GM20431 (cell line): ENCODE measurements around the gene STOX2.

ENCODE experiments used
- in situ Hi-C: fragments of 300-500 bp; cut with MseI, MboI; formaldehyde crosslinking; loops from one replicate; pipeline ENCODE4 v1.15.0; 2020; ENCODE audit warnings: low sequenced_read_pairs; ENCODE audit not compliant: unreplicated experiment

STOX2 gene

DNA sequence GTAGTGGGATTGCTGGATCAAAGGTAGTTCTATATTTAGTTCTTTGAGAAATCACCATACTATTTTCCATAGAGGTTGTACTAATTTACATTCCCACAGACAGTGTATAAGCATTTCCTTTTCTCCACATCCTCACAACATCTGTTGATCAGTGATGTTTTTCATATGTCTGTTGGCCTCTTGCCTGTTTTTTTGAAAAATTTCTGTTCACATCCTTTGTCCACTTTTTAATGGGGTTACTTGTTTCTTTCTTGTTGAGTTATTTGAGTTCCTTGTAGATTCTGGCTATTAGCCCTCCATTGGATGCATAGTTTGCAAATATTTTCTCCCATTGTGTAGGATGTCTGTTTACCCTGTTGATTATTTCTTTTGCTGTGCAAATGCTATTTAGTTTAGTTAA is 72.6 kb downstream of the STOX2 start:
- in situ Hi-C loops, result no loop called here

GRCh38 chr4:183984566-183984965 is 79.5 kb downstream of the STOX2 start:
- in situ Hi-C loops, result no loop called here

DNA sequence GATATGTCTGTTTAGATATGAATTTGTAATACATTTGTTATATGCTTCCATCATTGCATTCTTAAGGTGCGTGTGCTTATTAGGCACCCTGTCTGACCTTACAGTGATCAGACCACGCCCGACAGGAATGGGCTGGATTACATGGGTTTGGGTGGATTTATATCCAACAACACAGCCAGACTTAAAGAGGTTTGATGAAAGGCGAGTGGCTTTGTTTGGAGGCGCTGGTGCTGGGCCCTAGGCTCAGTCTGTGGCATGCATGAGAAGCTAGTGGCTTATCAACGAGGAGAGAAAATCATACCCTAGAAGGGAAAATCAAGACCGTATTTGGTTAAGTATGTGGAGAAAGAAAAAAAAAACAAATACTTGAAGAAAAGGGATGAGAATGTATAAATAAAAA is 80.7 kb downstream of the STOX2 start:
- in situ Hi-C loops, result no loop called here

DNA sequence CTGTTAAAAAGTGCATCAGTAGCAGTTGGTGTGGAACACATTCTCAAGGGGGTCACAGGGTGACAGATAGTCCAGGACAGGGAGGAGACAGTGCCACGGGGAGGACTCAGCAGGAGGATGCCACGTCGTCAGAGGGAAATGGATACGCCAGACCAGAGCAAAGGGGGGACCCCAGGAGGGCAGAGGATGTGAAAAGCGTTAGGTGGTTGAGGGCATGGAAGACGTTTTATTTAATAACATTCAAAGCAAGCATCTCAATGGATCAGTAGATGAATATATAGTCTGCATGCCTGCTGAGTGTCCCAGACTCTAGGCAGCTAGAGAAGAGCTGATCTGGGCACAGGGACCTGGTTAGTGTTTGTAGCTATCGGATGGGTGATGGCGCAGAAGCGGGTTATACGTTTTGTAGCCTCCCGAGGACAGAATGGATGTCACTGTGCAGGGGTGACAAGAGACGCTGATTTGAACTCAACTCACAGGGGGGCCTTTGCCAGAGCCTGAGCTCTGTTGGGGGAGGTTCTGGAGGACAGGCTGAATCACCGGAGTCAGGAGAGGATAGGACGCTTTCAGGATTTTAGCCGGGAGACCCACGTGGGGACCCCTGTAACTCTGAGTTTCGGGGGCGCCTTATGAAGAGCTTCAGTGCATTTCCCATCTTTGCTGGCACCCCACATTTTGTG is 81.3 kb downstream of the STOX2 start:
- in situ Hi-C loops, result no loop called here

GRCh38 chr4:183986971-183987946 is 82.2 kb downstream of the STOX2 start:
- in situ Hi-C loops, result no loop called here

DNA sequence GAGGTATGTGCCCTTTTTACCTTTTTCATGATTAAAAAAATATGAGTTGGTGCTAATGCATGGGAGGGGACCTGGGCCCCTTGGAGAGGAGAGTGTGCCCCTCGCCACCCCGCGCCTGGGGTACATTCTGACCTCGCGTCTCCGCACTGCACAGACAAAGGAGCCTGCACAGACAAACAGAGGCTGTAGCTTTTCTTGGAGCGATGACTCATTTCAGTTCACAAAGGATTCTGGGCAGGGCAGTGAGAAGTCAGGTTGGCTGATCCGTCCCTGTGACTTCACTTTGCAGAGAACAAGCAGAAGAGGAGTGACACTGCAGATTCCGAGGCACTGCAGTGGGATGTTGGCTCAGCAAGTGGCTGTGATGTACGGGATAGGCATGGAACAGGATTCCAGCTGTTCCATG is 82.9 kb downstream of the STOX2 start:
- in situ Hi-C loops, result no loop called here

- in situ Hi-C loops, result no loop called here
Observed at GRCh38 chr4:183988874-183989273, 83.8 kb downstream of the STOX2 start.

- in situ Hi-C loops, result no loop called here
Observed at GRCh38 chr4:183989461-183989860, 84.4 kb downstream of the STOX2 start.

GRCh38 chr4:183989931-183990330 is 84.8 kb downstream of the STOX2 start:
- in situ Hi-C loops, result no loop called here

GRCh38 chr4:183993676-183994075 is 88.6 kb downstream of the STOX2 start:
- in situ Hi-C loops, result no loop called here

DNA sequence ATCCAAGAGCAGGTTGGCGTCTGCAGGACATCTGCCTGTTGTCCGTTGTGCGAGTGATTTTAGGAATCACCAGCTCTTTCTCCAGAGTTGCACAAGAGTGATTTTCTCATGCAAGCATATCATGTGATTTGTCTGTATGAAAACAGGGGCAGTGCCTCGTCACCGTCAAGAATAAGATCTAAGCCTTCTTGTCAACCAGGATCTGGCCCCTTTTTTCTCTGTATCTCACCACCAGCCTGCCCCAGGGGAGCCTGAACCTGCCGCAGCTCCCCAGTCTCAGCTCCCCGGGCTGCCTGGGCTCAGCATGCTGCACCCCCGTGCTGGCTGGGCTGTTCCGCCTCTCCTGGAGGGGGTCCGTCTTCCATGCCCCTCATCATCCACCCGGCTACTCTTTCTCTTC is 90.5 kb downstream of the STOX2 start:
- in situ Hi-C loops, result no loop called here

- in situ Hi-C loops, result no loop called here
Observed at GRCh38 chr4:183996868-183997267, 91.8 kb downstream of the STOX2 start.

- in situ Hi-C loops, result no loop called here
Observed at GRCh38 chr4:183999435-183999834, 94.3 kb downstream of the STOX2 start.

- in situ Hi-C loops, result no loop called here
Observed at GRCh38 chr4:184000457-184001396, 95.6 kb downstream of the STOX2 start.

DNA sequence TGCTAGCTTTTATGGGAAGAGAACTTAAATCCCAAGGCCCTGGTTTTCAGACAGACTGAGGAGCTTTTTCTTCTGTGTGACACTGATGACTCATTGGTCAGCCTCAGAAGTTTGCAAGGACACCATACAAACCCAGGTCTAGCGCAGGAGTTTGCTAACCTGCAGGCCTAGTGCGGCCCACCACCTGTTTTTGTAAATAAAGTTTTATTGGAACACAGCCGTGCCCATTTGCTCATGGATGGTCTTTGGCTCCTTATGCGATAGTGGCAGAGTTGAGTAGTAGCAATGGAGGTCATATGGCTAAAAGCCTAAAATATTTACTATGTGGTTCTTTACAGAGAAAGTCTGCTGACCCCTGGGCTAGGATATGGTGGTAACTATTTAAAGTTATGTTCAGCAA is 98.3 kb downstream of the STOX2 start:
- in situ Hi-C loops, result no loop called here

- in situ Hi-C loops, result no loop called here
Observed at GRCh38 chr4:184007891-184008290, 102.8 kb downstream of the STOX2 start.

DNA sequence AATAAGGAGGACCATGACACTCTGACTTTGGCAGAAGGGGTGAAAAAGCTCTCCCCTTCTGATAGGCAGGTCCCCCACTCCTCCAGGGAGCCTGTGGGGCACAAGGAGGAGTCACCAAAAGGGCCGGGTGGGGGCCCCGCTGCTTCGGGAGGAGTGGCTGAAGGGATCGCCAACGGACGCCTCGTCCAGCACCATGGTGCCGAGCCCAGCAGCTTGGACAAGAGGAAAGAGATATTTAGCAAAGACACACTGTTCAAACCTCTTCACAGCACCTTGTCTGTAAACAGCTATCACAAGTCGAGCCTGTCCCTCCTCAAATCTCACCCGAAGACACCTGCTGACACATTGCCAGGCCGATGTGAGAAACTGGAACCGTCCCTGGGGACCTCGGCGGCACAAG is 105.6 kb downstream of the STOX2 start:
- in situ Hi-C loops, result no loop called here

GRCh38 chr4:184011826-184012380 is 106.8 kb downstream of the STOX2 start:
- in situ Hi-C loops, result no loop called here

DNA sequence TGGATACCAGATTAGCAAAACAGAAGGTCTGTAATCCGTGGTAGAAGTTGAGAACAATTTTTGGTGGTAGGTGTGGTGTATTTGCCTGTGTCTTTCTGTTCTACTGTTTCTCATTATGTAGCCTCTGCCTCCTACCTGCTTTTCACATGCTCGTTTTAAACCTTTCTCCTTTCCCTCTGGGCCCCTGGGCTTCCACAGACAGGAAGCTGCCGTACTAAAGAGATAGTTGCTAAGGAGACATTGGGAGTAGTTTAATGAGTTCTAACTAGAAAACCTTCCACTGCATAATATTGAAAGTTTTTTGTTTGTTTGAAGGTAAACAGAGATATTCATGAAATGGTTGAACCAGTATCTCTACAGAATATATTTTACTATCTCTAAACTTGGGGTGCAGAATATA is 107.8 kb downstream of the STOX2 start:
- in situ Hi-C loops, result no loop called here

GRCh38 chr4:184014301-184014700 is 109.2 kb downstream of the STOX2 start:
- in situ Hi-C loops, result no loop called here
